GM18517 (cell line): Measurements from ENCODE around the gene PLAGL2.

Experiments
- ATAC-seq: cut with Tn5 transposase; IDR thresholded peaks from one replicate; pipeline ENCODE4 v1.9.1; 2021; ENCODE audit warnings: mild to moderate bottlenecking, moderate library complexity; ENCODE audit not compliant: unreplicated experiment

Gene PLAGL2

DNA sequence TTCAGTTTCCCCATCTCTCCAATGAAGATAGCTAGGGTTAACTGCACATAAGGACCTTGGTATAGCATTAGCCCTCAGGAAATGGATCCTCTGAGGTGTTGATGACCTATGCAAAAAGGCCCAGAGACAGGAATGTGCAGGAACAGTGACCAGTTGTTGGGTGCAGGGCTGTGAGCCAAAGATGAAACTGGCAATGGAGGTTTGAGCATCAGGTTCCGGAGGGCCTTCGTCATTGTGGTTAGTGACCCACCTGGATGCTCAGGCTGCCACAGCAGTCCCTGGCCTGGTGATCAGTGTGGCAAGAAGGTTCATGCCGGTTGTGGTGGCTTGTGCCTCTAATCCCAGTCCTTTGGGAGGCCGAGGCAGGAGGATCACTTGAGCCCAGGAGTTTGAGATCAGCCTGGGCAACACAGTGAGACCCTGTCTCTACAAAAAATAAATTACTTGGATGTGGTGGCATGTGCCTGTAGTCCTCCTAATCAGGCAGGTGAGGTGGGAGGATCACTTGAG, 54.3 kb downstream of the PLAGL2 start:
- ATAC-seq = no peak

DNA sequence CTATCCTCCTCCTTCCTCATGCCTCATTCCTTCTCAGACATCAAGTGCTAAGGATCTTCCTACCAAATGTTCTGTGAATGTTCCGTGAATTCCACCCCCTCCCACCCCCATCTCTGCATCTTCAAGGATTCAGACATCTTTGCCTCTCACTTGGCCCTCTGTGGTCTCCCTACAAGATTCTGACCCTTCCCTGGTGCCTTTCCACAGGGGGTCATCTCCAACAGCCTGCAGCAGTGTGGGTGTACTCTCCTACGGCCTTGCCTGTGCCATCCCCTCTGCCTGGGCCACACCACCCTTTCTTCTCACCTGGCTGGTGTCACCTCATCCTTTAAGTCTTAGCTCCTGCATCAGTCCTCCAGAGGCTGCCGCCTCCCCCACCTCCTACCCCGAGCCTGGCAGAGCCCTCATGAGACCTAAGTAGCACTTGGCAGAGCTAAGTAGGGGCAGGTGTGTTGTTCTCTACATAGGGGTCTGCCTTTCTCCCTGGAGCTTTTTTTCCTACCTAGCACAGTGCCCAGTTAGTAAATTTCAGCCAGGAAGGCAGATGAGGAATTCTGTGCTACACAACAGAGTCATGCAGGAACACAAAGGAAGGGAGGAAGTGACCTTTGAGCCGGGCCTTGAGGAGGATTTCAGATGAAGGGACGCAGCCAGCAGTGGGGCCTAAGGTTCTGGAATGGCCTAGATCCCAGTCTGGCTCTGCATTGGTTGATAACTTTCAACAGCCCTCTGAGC, 55.0 kb downstream of the PLAGL2 start:
- no peak for ATAC-seq

DNA sequence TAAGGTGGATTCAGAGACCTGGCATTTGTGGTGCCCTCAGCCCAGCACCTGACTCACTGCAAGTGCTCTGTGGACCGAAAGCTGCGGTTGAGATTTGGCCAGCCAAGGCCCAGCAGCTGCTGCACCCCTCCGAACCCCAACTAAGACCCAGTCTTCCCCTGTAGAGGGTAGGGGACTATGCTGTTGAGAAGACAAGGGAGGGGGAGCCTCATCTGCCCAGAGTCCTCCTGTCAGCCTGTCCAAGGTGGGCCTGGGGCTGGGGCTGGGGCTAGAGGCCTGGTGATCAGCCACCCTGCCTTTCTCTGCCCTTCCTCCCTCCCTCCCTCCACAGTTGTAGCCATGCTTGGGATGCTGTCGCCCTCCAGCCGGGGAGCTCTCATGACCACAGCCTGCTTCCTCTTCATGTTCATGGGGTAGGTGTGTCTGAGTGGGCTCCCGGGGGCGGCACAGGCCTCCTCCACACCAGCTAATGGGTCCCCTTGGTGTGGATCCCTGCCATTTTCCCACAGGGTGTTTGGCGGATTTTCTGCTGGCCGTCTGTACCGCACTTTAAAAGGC, 57.2 kb downstream of the PLAGL2 start:
- no peak for ATAC-seq

- ATAC-seq = no peak
Observed at GRCh38 chr20:32149566-32150170, 57.9 kb downstream of the PLAGL2 start.

- ATAC-seq = no peak
Observed at GRCh38 chr20:32144898-32145662, 62.5 kb downstream of the PLAGL2 start.

DNA sequence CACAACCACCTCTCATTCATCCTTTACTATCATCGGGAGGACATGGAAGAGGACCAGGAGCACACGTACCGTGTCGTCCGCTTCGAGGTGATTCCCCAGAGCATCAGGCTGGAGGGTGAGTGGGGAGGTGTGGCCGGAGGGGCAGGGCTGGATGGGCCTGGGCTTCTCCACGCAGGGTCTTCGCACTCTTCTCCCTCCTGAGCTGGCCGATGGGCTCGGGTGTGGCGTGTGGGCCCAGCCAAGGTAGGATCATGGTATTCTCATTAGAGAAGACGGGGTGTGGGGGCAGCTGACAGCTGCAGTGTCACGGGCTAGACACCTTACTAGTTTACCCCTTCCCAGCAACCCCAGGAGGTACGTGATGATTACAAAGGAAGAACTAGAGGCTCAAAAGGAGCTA, 64.6 kb downstream of the PLAGL2 start:
- no peak for ATAC-seq
